IPS-18a (cell line): ENCODE measurements around the gene TASOR.
A peak's percentile ranks its signal among the peaks of the same experiment; 100 is the strongest.

Experiments used
- H3K27ac ChIP-seq: one replicate; pipeline ENCODE4 v1.5.1; 2013; ENCODE audit warnings: low read length
- H3K27me3 ChIP-seq: one replicate; pipeline ENCODE4 v1.6.1; 2013; ENCODE audit warnings: mild to moderate bottlenecking, low read length; ENCODE audit not compliant: control insufficient read depth, insufficient read depth
- H3K36me3 ChIP-seq: one replicate; pipeline ENCODE4 v1.6.1; 2013; ENCODE audit warnings: low read depth, low read length; ENCODE audit not compliant: control insufficient read depth
- H3K4me1 ChIP-seq: one replicate; pipeline ENCODE4 v1.6.1; 2013; ENCODE audit warnings: low read depth, low read length; ENCODE audit not compliant: control insufficient read depth
- H3K4me3 ChIP-seq: one replicate; pipeline ENCODE4 v1.5.1; 2013; ENCODE audit warnings: low read length
- H3K9ac ChIP-seq: one replicate; pipeline ENCODE4 v1.6.1; 2013; ENCODE audit warnings: mild to moderate bottlenecking, low read length, moderate library complexity
- H3K9me3 ChIP-seq: one replicate; pipeline ENCODE4 v1.6.1; 2013; ENCODE audit warnings: low read depth, low read length; ENCODE audit not compliant: control insufficient read depth

The TASOR gene

GRCh38 chr3:56682462-56683121 lies 473 bp downstream of the TASOR start:
- peak overlapping the region; percentile 98 for H3K9ac ChIP-seq
- peak overlapping the region; percentile 91 for H3K27ac ChIP-seq
- H3K27me3 ChIP-seq = peaks cover 26% of the 10 kb centered on the region
- peaks cover 3% of the 10 kb centered on the region for H3K36me3 ChIP-seq
- peaks cover 5% of the 10 kb centered on the region for H3K9me3 ChIP-seq
- H3K4me3 ChIP-seq = peak overlapping the region; percentile 92
- H3K4me1 ChIP-seq = peaks cover 16% of the 10 kb centered on the region

GRCh38 chr3:56681984-56682461 lies 1.0 kb downstream of the TASOR start:
- Histone ChIP-seq H3K27me3 (peaks cover 26% of the 10 kb centered on the region), H3K9ac (peak overlapping the region; percentile 98), H3K4me1 (peaks cover 16% of the 10 kb centered on the region), H3K9me3 (peaks cover 5% of the 10 kb centered on the region), H3K27ac (peak overlapping the region; percentile 91), H3K4me3 (peak overlapping the region; percentile 92), H3K36me3 (peaks cover 4% of the 10 kb centered on the region)

GRCh38 chr3:56680054-56680580 lies 2.9 kb downstream of the TASOR start:
- Histone ChIP-seq H3K4me1 (peaks cover 16% of the 10 kb centered on the region), H3K9ac (no peak overlapping the region), H3K9me3 (peaks cover 5% of the 10 kb centered on the region), H3K4me3 (peak overlapping the region; percentile 92), H3K27ac (no peak overlapping the region), H3K36me3 (peaks cover 4% of the 10 kb centered on the region), H3K27me3 (peaks cover 19% of the 10 kb centered on the region)

- H3K4me3 ChIP-seq = no peak overlapping the region
- H3K27me3 ChIP-seq = no peaks in the 10 kb centered on the region
- no peak overlapping the region for H3K27ac ChIP-seq
- peaks cover 12% of the 10 kb centered on the region for H3K36me3 ChIP-seq
- peaks cover 16% of the 10 kb centered on the region for H3K4me1 ChIP-seq
- no peak overlapping the region for H3K9ac ChIP-seq
- no peaks in the 10 kb centered on the region for H3K9me3 ChIP-seq
These were observed 5.8 kb downstream of the TASOR start for GRCh38 chr3:56677286-56677685.

GRCh38 chr3:56673781-56674457 lies 9.1 kb downstream of the TASOR start:
- no peak overlapping the region for H3K27ac ChIP-seq
- H3K36me3 ChIP-seq = peaks cover 36% of the 10 kb centered on the region
- H3K9me3 ChIP-seq = no peaks in the 10 kb centered on the region
- no peak overlapping the region for H3K9ac ChIP-seq
- no peaks in the 10 kb centered on the region for H3K27me3 ChIP-seq
- H3K4me1 ChIP-seq = no peaks in the 10 kb centered on the region
- no peak overlapping the region for H3K4me3 ChIP-seq

- Histone ChIP-seq H3K4me1 (no peaks in the 10 kb centered on the region), H3K27ac (no peak overlapping the region), H3K36me3 (peaks cover 76% of the 10 kb centered on the region), H3K4me3 (no peak overlapping the region), H3K9me3 (no peaks in the 10 kb centered on the region), H3K27me3 (no peaks in the 10 kb centered on the region), H3K9ac (no peak overlapping the region)
These were observed 15.0 kb downstream of the TASOR start for GRCh38 chr3:56667973-56668579.

- Histone ChIP-seq H3K4me3 (no peak overlapping the region), H3K4me1 (no peaks in the 10 kb centered on the region), H3K9ac (no peak overlapping the region), H3K27me3 (no peaks in the 10 kb centered on the region), H3K9me3 (no peaks in the 10 kb centered on the region), H3K27ac (no peak overlapping the region), H3K36me3 (peaks cover 77% of the 10 kb centered on the region)
These were observed 18.2 kb downstream of the TASOR start for GRCh38 chr3:56664823-56665222.

- H3K27ac ChIP-seq = no peak overlapping the region
- H3K4me3 ChIP-seq = no peak overlapping the region
- H3K4me1 ChIP-seq = peaks cover 7% of the 10 kb centered on the region
- H3K27me3 ChIP-seq = no peaks in the 10 kb centered on the region
- no peak overlapping the region for H3K9ac ChIP-seq
- H3K9me3 ChIP-seq = no peaks in the 10 kb centered on the region
- H3K36me3 ChIP-seq = peaks cover 49% of the 10 kb centered on the region
These were observed 27.4 kb downstream of the TASOR start for GRCh38 chr3:56655709-56656108.

- Histone ChIP-seq H3K36me3 (peaks cover 48% of the 10 kb centered on the region), H3K9me3 (no peaks in the 10 kb centered on the region), H3K4me3 (no peak overlapping the region), H3K4me1 (peaks cover 7% of the 10 kb centered on the region), H3K9ac (no peak overlapping the region), H3K27ac (no peak overlapping the region), H3K27me3 (no peaks in the 10 kb centered on the region)
These were observed 28.6 kb downstream of the TASOR start for GRCh38 chr3:56654460-56654859.

GRCh38 chr3:56645407-56645806 lies 37.7 kb downstream of the TASOR start:
- H3K9me3 ChIP-seq = no peaks in the 10 kb centered on the region
- H3K4me3 ChIP-seq = no peak overlapping the region
- H3K36me3 ChIP-seq = peaks cover 74% of the 10 kb centered on the region
- H3K27me3 ChIP-seq = no peaks in the 10 kb centered on the region
- H3K4me1 ChIP-seq = no peaks in the 10 kb centered on the region
- H3K9ac ChIP-seq = no peak overlapping the region
- H3K27ac ChIP-seq = no peak overlapping the region

- peaks cover 36% of the 10 kb centered on the region for H3K36me3 ChIP-seq
These were observed 49.2 kb downstream of the TASOR start for GRCh38 chr3:56633602-56634535.

More at GRCh38 chr3:56633602-56634535, 49.2 kb downstream of the TASOR start:
- Histone ChIP-seq H3K9ac (no peak overlapping the region), H3K4me1 (no peaks in the 10 kb centered on the region), H3K27ac (no peak overlapping the region), H3K27me3 (no peaks in the 10 kb centered on the region), H3K9me3 (no peaks in the 10 kb centered on the region), H3K4me3 (no peak overlapping the region)
